ENCODE measurements around the gene BPTF.
A peak's percentile ranks its signal among the peaks of the same experiment; 100 is the strongest.
"Not testable (repeated sequence)": the region's sequence is repeated elsewhere in the genome, so short reads cannot be mapped to it uniquely, and the experiment has no call there.

Gene BPTF

DNA sequence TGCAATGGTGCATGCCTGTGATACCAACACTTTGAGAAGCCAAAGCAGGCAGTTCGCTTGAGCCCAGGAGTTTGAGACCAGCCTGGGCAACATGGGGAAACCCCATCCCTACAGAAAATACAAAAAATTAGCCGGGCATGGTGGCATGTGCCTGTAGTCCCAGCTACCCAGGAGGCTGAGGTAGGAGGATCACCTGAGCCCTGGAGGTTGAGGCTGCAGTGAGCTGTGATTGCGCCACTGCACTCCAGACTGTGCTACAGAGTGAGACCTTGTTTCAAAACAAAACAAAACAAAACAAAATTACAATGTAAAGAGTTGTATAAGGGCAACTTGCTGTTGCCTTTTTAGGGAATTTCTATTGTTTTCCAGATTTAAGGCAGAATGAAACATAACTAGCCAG is 155.6 kb downstream of the BPTF start:
- not testable (repeated sequence) for DNase-seq

DNA sequence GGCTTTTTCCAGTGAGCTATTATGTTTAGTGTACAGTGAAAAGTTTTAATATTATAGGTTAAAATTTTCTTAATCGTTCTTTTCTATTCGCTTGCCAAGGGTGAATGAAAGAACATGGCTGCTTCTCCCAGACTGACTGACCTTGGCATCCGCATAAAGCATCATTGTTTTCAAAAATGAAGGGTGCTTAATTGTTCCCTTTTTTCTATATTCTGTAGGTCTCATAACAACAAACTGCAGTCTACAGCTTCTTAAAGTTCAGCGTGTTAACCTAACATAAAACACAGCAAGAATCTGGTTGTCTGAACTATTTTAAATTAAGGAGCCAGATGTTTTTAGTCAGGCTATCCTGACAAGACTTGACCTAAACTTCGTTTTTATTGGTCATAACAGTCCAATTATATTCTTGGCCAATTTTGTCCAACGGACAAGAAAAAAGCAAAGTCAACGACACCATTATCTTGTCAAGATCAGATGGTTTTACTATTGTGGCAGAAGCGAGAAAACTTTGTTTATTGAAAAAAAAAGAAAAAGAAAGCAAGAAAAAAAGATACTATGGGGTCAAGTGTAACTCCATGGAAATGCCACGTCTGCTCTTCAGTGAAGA is 156.8 kb downstream of the BPTF start:
- no peak for DNase-seq

DNA sequence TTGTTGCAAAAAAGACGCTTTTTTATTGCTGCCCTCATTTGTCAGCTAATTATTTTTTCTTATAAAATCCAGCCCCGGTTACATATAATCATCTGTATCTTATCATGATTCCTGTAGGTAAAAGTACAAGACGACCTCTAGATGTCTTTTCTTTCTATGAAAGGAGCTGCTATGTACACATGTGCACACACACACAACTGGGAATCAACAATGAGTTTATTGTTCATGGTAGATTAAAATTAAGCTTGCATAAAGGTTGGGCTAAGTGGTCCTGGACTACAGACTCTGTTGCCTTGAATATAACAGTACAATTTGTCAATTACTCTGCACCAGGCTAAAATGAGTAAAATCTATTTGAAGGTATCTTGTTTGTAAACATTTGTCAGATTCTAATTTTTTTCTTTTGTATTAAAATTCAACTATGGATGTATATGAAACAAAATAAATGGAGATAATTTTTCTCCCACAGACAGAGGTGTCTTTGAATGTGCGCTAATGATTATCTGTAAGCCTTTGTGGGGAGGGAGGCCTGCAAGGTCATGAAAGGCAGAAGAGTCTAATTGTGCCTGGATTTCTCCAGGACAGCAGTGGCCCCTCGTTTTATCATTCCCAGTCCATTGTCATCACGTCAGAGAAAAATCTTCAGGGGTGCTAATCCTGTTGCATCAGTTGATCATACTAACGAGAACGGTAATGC is 157.5 kb downstream of the BPTF start:
- DNase-seq: no peak

DNA sequence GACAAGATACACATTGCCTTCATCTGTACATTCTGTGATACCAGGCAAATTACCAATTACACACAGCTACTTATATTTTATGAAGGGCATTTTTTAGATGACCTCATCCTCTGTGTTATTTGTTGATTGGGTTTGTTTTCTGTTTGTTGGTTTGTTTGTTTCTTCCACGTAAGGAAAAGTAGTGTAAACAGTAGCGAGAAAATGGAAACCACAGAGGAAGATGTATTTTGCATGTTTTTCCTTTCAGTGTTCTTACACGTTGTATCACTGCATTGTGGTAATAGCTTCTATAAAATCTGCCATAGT is 158.0 kb downstream of the BPTF start:
- no peak for DNase-seq

DNA sequence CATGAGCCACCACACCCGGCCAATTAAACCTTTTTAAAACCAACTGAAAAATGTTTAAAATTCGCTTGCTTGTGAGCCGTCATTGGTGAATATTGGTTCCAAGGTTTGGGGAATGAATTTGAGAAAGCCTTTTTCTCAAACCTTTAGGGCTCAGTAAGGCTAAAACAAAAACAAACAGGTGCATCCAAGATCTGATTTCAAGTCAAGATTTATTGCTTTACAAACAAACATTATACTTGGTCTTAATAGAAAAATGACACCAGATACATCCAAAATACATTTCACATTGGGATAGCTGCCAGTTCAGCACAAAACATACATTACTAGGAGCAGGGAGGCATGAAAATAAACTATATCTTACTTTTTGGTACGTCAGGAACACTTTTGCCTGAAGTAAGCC is 165.6 kb downstream of the BPTF start:
- no peak for DNase-seq

DNA sequence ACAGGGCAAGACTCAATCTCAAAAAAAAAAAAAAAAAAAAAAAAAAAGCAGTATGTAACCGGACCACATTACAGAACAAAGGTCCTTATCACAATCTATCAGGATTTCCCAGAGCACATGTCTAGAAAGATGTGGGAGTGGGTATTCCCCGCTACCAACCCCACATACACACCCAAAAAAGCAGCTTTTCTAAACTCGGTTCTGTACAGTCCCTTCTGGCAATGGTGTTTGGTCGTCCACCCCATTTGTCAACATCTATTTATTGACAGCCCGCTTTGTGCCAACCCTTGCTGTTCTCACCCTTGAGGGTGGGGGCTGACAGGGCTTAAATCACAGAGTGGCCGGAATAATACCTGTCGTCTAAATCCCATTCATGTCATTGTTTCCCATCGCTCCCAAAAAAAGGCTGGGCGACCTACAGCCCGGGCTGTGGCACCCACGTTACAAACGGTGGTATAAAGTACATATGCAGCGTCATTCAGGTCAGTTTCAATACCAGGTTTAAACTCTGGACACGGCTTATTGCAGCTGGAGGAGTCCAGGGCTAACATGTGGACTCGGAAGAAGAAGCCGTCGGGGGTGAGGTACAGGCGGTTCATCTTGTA is 167.3 kb downstream of the BPTF start:
- DNase-seq: no peak

DNA sequence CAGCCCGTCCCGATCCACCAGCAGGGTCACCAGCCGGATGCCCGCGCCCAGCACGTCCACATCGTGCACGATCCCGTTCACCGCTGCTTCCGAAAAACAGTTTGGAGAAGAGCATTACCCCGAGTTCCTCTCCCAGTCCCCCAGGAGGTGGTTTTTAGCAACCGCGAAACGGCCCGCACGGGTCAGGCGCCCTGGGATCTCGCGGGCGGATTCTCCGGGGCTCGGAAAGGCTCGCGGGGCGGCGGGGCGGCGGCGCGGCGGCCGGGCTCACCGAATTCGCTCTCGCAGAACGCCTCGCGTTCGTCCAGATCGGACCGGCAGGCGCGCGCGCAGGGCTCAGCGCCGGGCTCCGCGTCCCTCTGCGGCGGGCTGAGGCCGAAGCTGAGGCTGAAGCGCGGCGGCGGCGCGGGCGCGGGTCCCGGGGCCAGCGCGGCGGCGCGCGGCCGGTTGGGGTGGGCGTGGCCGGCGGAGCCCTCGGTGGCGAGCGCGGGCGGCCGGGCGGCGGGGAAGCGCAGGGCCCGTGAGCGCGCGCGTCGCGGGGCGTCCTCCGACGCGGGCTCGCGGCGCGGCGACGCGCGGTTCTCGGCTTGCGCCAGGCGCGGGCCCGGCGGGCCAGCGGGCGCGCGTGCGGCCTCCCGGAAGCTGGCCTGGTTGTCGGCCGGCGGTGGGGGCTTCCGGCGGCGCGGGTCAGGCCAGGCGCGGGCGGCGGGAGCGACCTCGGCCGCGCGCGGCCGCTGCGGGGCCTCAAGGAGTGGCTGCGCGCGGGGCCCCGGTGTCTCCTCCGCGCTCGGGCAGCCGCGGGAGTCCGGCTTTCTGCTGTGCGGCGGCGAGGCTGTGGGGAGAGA is 168.1 kb downstream of the BPTF start:
- DNase-seq: peak; percentile 77

DNA sequence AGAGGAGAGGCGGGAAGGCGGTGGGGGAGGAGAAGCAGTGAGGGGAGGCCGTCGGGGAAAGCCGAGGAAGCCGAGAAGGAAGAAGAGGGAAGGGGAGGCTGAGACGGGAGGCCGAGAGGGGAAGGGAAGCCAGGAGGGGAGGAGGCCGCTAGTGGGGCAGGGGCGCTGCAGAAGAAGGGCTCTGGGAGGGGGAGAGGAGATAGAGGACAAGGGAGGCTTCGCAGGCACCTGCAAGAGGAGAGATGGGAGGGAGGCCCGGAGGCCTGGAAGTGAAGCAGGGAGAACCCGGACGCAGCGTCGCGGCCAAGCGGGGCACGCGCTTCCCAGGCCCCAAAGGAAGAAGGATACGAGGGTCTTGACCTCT is 168.7 kb downstream of the BPTF start:
- DNase-seq: no peak

DNA sequence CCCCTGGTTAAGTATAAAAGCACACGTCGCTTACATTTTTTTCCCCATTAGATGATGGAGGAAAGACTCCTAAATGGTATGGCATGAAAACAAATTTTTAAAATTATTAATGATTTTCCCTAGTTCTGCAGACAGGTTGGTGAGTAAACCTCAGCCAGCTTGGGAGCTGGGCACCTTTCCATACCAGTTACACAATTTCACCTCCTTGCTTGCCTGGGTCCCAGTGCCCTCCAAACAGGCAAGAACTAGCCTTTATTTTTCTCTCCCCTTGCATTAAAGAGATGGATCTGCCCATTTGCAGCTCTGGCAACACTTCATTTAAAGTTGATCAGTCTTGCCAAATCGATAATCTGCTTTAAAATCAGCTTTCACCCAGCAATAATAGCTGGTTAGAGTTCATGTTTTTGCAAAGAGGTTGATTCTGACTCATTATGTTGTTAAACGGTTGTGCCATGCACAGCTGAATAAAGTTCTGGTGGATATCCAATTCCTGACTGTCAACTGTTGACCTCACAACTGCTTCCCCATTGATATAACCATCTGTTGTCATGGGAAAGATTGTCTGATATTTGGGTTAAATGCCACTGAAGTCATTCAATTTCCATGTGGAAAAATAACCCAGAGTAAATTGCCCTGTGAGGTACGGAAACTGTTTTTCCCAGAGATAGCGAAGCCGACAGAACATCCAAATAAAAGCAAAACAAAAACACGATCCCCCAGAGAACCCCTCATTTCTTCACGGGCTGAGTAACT is 169.7 kb downstream of the BPTF start:
- DNase-seq: no peak

DNA sequence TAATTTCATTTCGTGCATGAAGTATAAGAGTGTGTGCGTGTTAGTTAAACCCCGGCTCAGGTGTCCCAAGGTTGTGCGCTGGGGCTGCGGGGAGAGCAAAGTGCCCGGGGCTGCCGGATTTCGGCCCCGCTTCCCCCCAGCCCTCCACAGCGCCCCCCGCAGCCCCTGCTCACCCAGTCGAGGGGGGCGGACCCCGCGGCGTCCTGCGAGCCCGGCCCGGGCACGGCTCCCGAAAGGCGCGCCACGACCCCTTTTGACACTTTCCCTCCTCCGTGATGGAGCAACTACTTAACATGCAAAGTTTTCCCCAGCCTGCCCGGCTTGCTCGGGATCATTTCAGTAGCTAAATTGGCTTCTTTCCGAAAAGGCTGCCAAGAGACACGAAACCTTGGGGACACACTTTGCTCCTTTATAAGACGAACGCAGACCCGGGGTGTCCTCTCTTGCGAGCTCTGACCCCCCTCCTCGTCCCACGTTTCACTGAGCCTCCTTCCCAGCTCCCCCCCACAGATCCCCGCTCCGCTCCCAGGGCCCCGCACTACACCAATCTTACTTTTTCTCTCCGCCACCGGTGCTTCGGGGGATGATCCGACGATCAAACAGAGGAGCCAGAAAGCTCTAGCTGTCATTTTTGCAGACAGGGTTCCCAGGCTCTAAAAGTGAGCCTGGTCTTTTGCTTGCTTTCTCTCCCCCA is 170.4 kb downstream of the BPTF start:
- no peak for DNase-seq

DNA sequence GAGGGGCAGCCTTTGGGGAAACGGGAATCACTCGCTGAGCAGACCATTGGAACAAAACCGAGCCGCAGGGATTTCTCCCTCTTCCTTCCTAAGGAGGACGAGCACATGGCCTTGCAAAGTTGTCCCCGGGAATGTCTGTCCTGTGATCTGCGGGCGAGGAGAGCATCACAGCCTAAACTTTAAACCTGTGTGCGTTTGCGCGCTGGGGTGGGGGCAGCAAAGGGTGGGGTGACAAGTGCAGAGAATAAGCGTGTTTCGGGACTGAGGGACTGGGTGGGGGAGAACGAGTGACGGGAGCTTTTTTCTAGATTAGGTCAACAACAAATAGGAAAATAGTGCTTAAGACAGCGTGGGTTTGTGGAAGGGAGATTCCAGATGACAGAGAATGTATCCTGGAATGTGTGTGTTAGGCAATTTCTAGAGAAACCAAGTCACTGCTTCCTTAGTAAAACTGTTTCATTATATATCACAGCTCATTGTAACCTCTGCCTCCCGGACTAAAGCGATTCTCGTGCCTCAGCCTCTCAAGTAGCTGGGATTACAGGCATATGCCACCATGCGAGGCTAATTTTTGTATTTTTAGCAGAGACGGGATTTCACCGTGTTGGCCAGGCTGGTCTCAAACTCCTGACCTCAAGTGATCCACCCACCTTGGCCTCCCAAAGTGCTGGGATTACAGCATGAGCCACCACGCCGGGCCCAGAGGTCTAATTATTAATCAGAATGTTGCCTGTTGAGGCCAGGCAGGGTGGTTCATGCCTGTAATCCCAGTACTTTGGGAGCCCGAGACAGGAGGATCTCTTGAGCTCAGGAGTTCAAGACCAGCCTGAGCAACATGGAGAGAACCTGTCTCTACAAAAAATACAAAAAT is 171.2 kb downstream of the BPTF start, which contains the start of gene C17orf58:
Gene C17orf58, minus strand, starts transcription at position 169 of the 871 bp plus-strand sequence. CDS start 271 bp downstream, outside the sequence.
- DNase-seq: not testable (repeated sequence)

DNA sequence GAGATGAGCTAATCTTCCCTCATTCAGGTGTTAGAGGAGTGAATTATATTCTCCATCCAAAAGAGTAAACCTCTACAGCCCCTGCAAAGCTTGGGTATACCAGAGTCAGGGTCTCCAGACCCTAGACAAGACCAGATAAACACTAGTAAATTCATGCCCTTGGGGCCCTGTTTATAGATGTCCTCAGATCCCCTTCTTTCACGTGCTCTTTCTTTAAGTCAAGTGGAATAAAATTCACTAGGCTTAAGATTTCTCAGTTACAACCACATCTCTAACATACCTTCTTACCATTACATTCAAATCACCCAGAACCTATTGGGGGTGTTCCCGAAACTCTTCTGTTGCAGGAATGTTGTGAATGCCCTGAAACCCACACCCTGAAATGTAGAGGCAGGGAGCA is 173.2 kb downstream of the BPTF start:
- no peak for DNase-seq

DNA sequence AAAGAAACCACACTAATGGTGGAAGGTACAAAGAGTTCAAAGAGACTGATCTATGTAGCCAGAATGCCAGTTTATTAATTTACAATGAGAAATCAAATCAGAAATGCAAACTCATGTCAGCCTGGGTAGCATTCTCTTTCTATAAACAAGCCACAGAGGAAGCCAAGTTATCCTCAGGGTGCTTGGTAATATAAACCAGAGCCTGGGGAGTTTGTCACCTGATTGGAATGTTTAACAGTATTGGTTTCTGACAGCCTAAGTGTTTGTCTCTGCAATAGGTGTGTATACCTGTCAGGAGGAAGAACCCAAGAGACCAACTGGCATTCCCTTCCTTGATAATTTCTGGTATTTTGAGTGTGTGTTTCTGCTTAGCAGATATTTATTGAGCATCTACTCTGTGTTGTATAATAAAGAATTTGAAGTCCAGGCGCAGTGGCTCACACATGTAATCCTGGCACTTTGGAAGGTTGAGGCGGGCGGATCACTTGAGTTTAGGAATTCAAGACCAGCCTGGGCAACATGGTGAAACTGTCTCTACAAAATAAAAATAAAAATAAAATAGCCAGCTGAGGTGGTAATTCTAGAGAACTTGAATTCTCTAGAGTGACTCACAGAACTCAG is 174.1 kb downstream of the BPTF start:
- no peak for DNase-seq

DNA sequence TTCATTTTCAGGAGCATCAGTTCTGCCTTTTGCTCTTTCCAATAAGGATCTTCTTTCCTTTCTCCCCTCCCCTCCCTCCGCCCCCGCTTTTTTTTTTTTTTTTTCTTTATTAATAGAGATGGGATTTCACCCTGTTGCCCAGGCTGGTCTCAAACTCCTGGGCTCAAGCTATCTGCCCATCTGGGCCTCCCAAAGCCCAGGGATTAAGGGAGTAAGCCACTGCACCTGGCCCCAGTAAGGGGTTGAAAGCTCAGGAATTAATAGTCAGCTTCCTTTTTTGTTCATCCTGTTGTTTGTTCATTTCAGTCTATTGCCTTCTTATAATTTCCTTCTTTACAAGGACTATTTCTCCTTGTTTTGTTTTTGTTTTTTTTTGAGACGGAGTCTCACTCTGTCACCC is 178.9 kb downstream of the BPTF start:
- no peak for DNase-seq

DNA sequence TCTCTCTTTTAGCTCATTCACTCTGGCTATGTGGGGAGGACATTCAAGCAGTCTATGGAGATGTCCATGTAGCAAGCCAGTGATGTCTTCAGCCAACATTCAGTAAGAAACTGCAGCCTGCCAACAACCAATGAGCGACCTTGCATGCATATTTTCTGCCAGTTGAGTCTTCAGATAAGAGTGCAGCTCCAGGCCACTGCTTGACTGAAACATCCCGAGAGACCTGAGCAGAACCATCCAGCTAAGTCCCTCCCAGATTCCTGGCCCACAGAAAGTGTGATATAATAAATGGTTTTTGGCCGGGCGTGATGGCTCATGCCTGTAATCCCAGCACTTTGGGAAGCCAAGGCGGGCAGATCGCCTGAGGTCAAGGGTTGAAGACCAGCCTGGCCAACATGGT is 181.5 kb downstream of the BPTF start:
- no peak for DNase-seq

DNA sequence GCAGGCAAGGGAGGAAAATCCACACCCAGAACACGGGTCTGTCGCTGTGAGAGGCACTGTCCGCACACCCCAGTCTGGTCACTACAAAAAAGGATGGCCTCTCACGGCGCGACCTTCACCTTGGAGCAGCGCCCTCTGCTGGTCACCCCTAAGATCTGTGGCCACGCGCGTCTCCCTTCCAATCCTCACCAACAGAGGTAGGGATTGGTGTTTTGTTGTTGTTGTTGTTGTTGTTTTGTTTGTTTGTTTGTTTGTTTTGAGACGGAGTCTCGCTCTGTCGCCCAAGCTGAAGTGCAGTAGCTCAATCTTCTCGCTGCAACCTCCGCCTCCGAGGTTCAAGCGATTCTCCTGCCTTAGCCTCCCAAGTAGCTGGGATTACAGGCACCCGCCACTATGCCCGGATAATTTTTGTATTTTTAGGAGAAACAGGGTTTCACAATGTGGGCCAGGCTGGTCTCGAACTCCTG is 185.9 kb downstream of the BPTF start:
- peak; percentile 39 for DNase-seq

DNA sequence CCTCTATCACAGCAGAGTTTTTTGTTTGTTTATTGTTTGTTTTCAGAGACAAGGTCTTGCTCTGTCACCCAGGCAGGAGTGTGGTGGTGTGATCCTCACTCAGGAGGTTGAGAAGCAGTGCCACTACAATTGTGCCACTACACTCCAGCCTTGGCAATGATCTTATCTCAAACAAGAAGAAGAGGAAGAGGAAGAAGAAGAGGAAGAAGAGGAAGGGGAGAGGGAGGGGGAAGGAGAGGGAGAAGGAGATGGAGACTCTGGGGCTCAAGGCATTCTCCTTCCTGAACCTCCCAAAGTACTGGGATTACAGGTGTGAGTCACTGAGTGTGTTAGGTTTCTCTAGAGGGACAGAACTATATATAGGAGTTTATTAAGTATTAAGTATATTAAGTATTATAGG is 188.1 kb downstream of the BPTF start:
- no peak for DNase-seq

DNA sequence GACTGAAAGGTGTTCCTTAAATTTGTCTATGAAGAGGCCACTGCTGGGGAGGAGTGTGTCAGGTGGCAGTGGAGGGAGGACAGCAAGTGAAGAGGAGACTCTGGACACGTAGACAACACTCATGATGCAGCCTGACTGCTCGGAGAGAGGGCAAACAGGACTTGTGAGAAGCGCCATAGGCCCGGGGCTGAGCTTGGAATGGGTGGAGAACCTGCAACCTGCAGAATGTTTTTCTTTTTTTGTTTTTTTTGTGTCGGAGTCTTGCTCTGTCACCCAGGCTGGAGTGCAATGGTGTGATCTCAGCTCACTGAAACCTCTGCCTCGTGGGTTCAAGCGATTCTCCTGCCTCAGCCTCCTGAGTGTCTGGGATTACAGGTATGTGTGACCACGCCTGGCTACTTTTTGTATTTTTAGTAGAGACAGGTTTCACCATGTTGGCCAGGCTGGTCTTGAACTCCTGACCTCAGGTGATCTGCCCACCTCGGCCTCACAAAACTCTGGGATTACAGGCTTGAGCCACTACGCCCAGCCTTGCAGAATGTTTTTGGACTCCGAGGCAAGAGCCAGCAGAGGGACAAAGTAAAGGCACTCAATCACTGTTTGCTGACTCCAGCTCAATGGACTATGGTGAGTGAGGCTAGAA is 189.9 kb downstream of the BPTF start:
- no peak for DNase-seq

DNA sequence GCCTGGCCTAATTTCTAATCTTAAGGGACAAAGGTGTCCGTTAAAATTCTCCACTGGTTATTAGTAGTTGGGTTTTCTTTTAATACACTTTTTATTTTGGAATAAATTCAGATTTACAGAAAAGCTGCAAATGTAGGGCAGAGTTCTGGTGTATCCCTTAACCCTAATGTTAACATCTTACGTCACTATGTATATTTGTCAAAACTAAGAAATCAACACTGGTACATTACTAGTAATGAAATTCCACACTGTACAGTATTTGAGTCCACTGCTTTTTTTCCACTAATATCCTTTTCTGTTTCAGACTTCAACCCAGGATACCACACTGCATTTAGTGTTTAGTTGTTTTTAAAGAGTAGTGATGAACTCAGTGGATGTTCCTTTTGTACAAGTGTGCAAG is 191.5 kb downstream of the BPTF start:
- DNase-seq: no peak

DNA sequence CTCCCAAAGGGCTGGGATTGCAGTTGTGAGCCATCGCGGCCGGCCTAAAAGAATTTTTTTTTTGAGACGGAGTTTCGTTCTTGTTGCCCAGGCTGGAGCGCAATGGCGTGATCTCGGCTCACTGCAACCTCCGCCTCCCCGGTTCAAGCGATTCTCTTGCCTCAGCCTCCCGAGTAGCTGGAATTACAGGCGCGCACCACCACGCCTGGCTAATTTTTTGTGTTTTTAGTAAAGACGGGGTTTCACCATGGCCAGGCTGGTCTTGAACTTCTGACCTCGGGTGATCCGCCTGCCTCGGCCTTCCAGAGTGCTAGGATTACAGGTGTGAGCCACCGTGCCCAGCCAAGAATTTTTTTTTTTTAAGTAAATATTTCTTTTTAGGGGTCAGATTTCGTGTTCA is 193.2 kb downstream of the BPTF start:
- not testable (repeated sequence) for DNase-seq

Data from CD4-positive, alpha-beta T cell treated with Interferon gamma for 1 hour (primary cell).